D721Med (cell line): ENCODE measurements around the gene TMEM52.

ENCODE experiments used
- DNase-seq: peaks from one replicate; pipeline ENCODE4 v3.0.0; 2011; ENCODE audit warnings: low spot score; ENCODE audit not compliant: insufficient read length
- FAIRE-seq: peaks from 2 replicates; lab custom pipeline; 2011; peaks lifted over from hg19 to GRCh38; lab: Jason Lieb, UNC
- TF ChIP-seq, protein P1 (sequence below): IDR thresholded peaks from 2 replicates; pipeline ENCODE4 v1.5.1; 2012; ENCODE audit warnings: mild to moderate bottlenecking, control low read depth; ENCODE audit not compliant: insufficient read depth; ENCODE audit errors: missing control alignments

The TMEM52 gene

GRCh38 chr1:1901641-1902294 is 17.3 kb downstream of the TMEM52 start:
- no peak for FAIRE-seq
- TF ChIP-seq, protein P1, sequence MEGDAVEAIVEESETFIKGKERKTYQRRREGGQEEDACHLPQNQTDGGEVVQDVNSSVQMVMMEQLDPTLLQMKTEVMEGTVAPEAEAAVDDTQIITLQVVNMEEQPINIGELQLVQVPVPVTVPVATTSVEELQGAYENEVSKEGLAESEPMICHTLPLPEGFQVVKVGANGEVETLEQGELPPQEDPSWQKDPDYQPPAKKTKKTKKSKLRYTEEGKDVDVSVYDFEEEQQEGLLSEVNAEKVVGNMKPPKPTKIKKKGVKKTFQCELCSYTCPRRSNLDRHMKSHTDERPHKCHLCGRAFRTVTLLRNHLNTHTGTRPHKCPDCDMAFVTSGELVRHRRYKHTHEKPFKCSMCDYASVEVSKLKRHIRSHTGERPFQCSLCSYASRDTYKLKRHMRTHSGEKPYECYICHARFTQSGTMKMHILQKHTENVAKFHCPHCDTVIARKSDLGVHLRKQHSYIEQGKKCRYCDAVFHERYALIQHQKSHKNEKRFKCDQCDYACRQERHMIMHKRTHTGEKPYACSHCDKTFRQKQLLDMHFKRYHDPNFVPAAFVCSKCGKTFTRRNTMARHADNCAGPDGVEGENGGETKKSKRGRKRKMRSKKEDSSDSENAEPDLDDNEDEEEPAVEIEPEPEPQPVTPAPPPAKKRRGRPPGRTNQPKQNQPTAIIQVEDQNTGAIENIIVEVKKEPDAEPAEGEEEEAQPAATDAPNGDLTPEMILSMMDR = no peak
- DNase-seq = no peak

- TF ChIP-seq, protein P1 = no peak
- DNase-seq (no peak), FAIRE-seq (no peak)
These were observed 18.0 kb downstream of the TMEM52 start for GRCh38 chr1:1900883-1901640.

DNA sequence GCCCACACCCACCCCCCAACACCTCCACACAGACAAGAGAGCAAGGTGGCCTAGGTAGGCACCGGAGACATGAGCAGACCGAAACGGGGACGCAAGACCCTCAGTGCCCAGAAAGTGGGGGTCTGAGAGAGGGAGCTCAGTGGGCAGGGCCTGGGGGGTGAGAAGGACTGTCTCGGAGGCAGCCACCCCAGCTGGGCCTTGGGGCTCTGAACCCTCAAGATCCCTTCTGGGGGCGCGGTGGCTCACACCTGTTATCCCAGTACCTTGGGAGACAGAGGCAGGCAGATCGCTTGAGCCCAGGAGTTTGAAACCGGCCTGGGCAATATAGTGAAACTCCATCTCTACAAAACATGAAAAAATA is 19.1 kb downstream of the TMEM52 start:
- FAIRE-seq (no peak), DNase-seq (no peak)
- TF ChIP-seq, protein P1 = no peak

- TF ChIP-seq, protein P1 = peak; percentile 10
- DNase-seq = no peak
- FAIRE-seq = no peak
These were observed 19.7 kb downstream of the TMEM52 start for GRCh38 chr1:1899266-1899966.

DNA sequence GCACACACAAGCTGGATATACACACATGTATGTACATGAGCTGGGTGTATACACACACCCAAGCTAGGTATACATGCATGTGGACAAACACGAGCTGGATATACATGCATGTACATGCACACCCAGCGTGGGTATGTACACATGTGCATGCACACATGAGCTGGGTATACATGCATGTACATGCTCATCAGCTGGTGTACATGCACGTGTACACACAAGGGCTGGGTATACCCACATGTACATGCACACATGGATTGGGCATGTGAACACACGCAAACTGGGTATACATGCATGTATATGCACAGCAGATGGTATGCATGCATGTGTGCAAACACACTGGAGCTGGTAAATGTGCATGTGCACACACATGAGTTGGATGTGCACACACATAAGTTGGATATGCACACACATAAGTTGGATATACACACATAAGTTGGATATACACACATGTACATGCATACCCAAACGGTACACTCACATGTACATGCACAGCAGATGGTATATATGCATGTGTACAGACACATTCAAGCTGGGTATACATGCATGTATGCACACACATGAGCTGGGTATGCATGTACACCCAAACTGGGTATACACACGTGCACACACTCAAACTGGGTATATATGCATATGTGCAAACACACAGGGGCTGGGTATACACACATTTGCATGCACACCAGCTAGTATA is 20.7 kb downstream of the TMEM52 start:
- DNase-seq = no peak
- FAIRE-seq = no peak
- TF ChIP-seq, protein P1 = no peak

DNA sequence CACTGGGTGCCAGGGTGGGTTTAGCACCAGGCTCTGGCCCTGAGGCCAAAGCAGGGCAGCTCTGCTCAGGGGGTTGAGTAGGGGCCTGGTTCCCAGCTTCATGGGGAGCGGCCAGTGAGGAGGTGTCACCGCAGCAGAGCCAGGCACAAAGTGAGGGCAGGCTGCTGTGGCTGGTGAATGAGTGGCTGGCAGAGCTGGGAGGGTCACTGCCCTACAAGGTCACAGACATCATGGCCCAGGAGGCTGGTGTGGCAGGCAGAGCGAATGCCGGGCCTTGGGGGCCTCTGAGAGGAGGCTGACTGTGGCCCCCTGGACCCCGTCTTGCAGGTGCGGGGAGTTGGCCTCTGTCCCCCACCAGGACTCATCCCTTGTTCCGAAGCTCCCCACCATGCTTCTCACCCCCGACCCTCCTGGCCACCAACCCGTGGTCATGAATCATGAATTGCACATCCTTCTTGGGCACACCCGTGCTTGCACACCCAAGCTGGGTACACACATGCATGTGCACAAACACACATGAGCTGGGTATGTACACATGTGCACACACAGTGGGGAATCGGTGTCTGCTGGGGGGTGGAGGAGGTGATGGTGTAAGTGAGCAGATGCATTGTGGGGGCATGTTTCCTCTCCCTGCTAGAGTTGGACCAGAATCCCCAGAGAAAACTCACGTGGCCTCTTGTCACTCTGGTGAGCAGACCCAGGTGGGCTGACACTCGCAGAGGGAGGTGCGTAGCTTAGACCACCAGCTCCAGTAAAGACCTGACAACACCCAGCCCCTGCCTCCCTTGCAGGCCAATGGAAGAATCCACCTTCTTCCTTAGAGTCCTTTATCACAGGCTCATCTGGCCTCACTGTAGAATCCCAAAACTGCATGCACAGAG is 23.4 kb downstream of the TMEM52 start:
- FAIRE-seq (no peak), DNase-seq (no peak)
- TF ChIP-seq, protein P1 = no peak
